Neutrophil (primary cell): ENCODE measurements around the gene NLRC3.

Experiments
- H3K27ac ChIP-seq: fragments of 200-600 bp; sonication (generic); 2 replicates; pipeline ENCODE4 v1.5.1; 2016; ENCODE audit warnings: mild to moderate bottlenecking, moderate library complexity
- H3K27me3 ChIP-seq: fragments of 200-600 bp; sonication (generic); 2 replicates; pipeline ENCODE4 v1.6.0; 2016; ENCODE audit warnings: mild to moderate bottlenecking
- H3K36me3 ChIP-seq: fragments of 200-600 bp; sonication (generic); 2 replicates; pipeline ENCODE4 v1.5.1; 2017
- H3K4me1 ChIP-seq, 2 experiments: fragments of 200-600 bp in 1 of 2; sonication (generic) in 1 of 2; 1 replicate in 1 of 2; 2 replicates in 1 of 2; pipeline versions ENCODE4 v1.5.1 to v1.6.1; 2013 to 2016; ENCODE audit warnings: low read depth in 1 of 2, low read length in 1 of 2, mild to moderate bottlenecking in 1 of 2, moderate library complexity in 1 of 2; ENCODE audit not compliant: control insufficient read depth in 1 of 2, insufficient read depth in 1 of 2
- H3K4me3 ChIP-seq, 2 experiments: fragments of 200-600 bp in 1 of 2; sonication (generic) in 1 of 2; 1 replicate in 1 of 2; 2 replicates in 1 of 2; pipeline ENCODE4 v1.5.1; 2013 to 2016; ENCODE audit warnings: low read depth in 1 of 2, low read length in 1 of 2, mild to moderate bottlenecking in 1 of 2, moderate library complexity in 1 of 2
- H3K9me3 ChIP-seq: fragments of 200-600 bp; sonication (generic); 2 replicates; pipeline ENCODE4 v1.5.1; 2016
- TF ChIP-seq, protein P1 (sequence below): fragments of 200-600 bp; sonication (generic); IDR thresholded peaks from 2 replicates; pipeline ENCODE4 v1.5.1; 2016; ENCODE audit warnings: antibody characterized with exemption

Gene NLRC3

DNA sequence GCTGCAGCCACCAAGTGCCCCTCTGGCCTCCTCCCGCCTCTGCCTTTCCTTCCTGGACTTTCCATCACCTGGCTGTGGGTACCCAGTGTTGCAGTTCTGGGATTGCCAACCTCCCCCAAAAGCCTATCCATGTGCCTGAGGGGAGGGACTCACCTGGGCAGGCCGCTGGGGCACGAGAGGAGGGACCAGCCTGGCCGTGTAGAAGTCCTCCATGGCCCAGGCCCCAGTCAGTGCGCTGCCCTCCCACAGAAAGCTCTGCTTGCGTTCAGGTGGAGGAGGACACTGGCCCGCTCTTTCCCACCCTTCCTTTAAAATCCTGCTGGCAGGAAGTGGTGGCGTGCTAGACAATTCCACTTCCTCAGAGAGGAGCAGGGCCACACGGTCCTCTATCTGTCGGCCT is 20.0 kb upstream of the NLRC3 start:
- Histone ChIP-seq H3K4me3 (no peak overlapping the region), H3K27me3 (peaks cover 8% of the 10 kb centered on the region), H3K36me3 (peaks cover 72% of the 10 kb centered on the region), H3K9me3 (no peaks in the 10 kb centered on the region), H3K27ac (no peak overlapping the region), H3K4me1 (peaks cover 0 to under 1% of the 10 kb centered on the region in 2 experiments)
- TF ChIP-seq, protein P1, sequence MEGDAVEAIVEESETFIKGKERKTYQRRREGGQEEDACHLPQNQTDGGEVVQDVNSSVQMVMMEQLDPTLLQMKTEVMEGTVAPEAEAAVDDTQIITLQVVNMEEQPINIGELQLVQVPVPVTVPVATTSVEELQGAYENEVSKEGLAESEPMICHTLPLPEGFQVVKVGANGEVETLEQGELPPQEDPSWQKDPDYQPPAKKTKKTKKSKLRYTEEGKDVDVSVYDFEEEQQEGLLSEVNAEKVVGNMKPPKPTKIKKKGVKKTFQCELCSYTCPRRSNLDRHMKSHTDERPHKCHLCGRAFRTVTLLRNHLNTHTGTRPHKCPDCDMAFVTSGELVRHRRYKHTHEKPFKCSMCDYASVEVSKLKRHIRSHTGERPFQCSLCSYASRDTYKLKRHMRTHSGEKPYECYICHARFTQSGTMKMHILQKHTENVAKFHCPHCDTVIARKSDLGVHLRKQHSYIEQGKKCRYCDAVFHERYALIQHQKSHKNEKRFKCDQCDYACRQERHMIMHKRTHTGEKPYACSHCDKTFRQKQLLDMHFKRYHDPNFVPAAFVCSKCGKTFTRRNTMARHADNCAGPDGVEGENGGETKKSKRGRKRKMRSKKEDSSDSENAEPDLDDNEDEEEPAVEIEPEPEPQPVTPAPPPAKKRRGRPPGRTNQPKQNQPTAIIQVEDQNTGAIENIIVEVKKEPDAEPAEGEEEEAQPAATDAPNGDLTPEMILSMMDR: no peak

DNA sequence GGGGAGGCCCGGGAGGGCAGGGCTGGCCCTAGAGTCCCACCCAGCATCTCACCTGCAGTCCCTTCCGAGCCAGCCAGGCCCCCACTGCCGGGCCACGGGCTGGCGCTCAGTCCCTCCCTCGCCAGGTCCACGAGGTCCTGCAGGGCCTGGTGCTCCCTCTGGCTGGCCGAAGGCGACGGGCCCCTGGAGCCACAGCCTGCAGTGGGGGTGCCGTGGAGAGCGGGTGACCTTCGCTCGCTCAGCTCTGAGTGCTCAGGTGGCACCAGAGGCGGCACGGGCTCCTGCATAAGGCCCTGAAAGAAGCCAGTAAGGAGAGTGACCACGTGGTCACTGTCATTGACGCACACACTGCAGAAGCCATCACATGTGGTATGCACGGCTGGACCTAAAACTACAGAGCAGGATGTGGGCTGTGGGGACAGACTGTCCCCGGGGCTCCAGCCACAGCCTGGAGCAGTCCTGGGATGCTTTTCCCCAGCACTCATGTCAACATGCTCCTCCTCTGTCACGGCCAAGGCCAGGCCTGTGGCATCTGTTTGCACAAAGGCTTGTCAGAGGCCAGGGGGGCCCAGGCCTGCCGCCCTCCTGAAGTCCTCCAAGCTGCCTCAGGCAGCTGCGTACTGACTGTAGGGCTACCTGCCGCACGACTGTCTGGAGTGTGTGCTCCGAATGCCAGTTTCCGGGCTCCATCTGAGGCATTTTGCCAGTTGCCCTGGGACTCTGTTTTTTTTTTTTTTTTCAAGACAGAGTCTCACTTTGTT is 19.1 kb upstream of the NLRC3 start:
- H3K27ac ChIP-seq: no peak overlapping the region
- H3K4me3 ChIP-seq: no peak overlapping the region
- no peaks in the 10 kb centered on the region for H3K9me3 ChIP-seq
- TF ChIP-seq, protein P1: no peak
- H3K36me3 ChIP-seq: peaks cover 70% of the 10 kb centered on the region
- H3K27me3 ChIP-seq: peaks cover 8% of the 10 kb centered on the region
- H3K4me1 ChIP-seq: peaks cover 9 to 10% of the 10 kb centered on the region in 2 experiments

DNA sequence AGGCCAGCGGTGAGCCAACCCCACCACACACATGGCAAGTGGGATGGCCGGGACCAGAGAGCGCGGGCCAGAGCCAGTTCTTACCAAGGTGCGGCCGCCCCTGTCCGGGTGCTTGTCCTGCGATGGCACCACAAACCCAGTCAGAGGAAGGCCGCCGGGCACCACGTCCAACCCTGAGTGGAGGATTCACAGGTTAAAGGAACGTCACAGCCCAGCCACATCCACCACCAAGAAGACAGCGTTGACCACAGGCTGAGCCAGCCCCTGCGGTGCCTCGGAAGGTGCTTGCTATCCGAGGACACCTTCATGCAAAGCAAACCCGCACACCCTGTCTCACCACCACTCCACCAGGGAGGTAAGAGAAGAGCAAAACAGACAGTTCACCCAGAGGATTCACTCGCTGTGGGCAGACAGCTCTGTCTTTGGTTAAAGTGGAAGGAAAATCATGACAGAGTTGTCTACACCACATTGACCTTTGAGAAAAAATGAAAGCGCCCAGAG is 18.4 kb upstream of the NLRC3 start:
- Histone ChIP-seq H3K9me3 (no peaks in the 10 kb centered on the region), H3K27ac (no peak overlapping the region), H3K36me3 (peaks cover 63% of the 10 kb centered on the region), H3K4me3 (no peak overlapping the region), H3K4me1 (peaks cover 16 to 17% of the 10 kb centered on the region in 2 experiments), H3K27me3 (peaks cover 8% of the 10 kb centered on the region)
- TF ChIP-seq, protein P1: no peak

- Histone ChIP-seq H3K27me3 (peaks cover 8% of the 10 kb centered on the region), H3K36me3 (peaks cover 61% of the 10 kb centered on the region), H3K9me3 (no peaks in the 10 kb centered on the region), H3K27ac (no peak overlapping the region), H3K4me3 (no peak overlapping the region), H3K4me1 (peaks cover 21 to 22% of the 10 kb centered on the region in 2 experiments)
- TF ChIP-seq, protein P1: no peak
Measured at GRCh38 chr16:3595110-3595486, 17.9 kb upstream of the NLRC3 start.

- Histone ChIP-seq H3K4me1 (peaks cover 27 to 28% of the 10 kb centered on the region in 2 experiments), H3K36me3 (peaks cover 55% of the 10 kb centered on the region), H3K4me3 (no peak overlapping the region), H3K27ac (no peak overlapping the region), H3K27me3 (peaks cover 11% of the 10 kb centered on the region), H3K9me3 (no peaks in the 10 kb centered on the region)
- TF ChIP-seq, protein P1: no peak
Measured at GRCh38 chr16:3594316-3595109, 17.3 kb upstream of the NLRC3 start.
